HepG2 (cell line): ENCODE data around the gene C1orf50. TPM values are rescaled to one million over a fixed set of nuclear protein-coding genes. Genes with fewer than 3 reads are reported as not detected.

Experiments
- ESRRA ChIP-seq: sonication (generic); formaldehyde crosslinking; IDR thresholded peaks from 2 replicates; pipeline ENCODE4 v1.5.1; 2020; ENCODE audit warnings: mild to moderate bottlenecking, low read depth, missing genetic modification reagents
- KAT8 ChIP-seq: IDR thresholded peaks from 2 replicates; pipeline ENCODE4 v1.6.1; 2016; ENCODE audit warnings: missing genetic modification reagents, missing compliant biosample characterization
- RBM22 ChIP-seq: fragments of 200-400 bp; formaldehyde crosslinking; optimal IDR thresholded peaks from 2 replicates; pipeline ENCODE3; 2017; ENCODE audit warnings: mild to moderate bottlenecking, low read length, moderate library complexity
- RBM39 ChIP-seq: fragments of 200-400 bp; formaldehyde crosslinking; IDR thresholded peaks from one replicate; pipeline ENCODE4 v1.6.1; 2018; ENCODE audit warnings: antibody characterized with exemption, mild to moderate bottlenecking, low read depth, low read length; ENCODE audit not compliant: poor library complexity, severe bottlenecking
- SNRNP70 ChIP-seq: fragments of 200-400 bp; formaldehyde crosslinking; IDR thresholded peaks from 2 replicates; pipeline ENCODE4 v1.6.1; 2017; ENCODE audit warnings: mild to moderate bottlenecking, low read depth, low read length, moderate library complexity
- ZNF274 ChIP-seq: sonication (generic); formaldehyde crosslinking; IDR thresholded peaks from 2 replicates; pipeline ENCODE4 v1.5.1; 2020; ENCODE audit warnings: mild to moderate bottlenecking, missing genetic modification reagents
- polyA plus RNA-seq, 8 experiments: library from polyadenylated mRNA; depleted of rRNA in 3 of 8; stranded (reverse) in 7 of 8; unstranded in 1 of 8; fragments of >200 nt; fragmentation: Illumina TruSeq in 4 of 8; extraction: Trizol in 4 of 8; gene quantifications; 2 replicates each; pipeline versions ENCODE4 v1.2.1 to v1.2.3, GENCODE V29; 2011 to 2016; ENCODE audit warnings: low read depth in 4 of 8, missing spikeins in 1 of 8, mixed read lengths in 1 of 8; ENCODE audit not compliant: insufficient read depth in 1 of 8
- total RNA-seq, 5 experiments: library from RNA; depleted of rRNA; stranded (reverse); fragments of >200 nt; fragmentation: Illumina TruSeq; extraction: Trizol; gene quantifications; 2 replicates each; pipeline ENCODE4 v1.2.3, GENCODE V29; 2016; ENCODE audit warnings: low read depth in 1 of 5
- TF ChIP-seq, protein P1 (sequence below): sonication (generic); formaldehyde crosslinking; IDR thresholded peaks from 2 replicates; pipeline ENCODE4 v1.8.0; 2022; ENCODE audit warnings: mild to moderate bottlenecking, missing genetic modification reagents; ENCODE audit not compliant: insufficient replicate concordance
- TF ChIP-seq, protein P2 (sequence below): sonication (generic); formaldehyde crosslinking; IDR thresholded peaks from 2 replicates; pipeline ENCODE4 v1.5.0; 2020; ENCODE audit warnings: mild to moderate bottlenecking, missing genetic modification reagents, borderline replicate concordance
- TF ChIP-seq, protein P3 (sequence below): sonication (generic); formaldehyde crosslinking; conservative IDR thresholded peaks from 2 replicates; pipeline ENCODE4 v1.4.0; 2020; ENCODE audit warnings: missing genetic modification reagents
- TF ChIP-seq, protein P4 (sequence below): sonication (generic); formaldehyde crosslinking; IDR thresholded peaks from 2 replicates; pipeline ENCODE4 v1.4.0; 2020; ENCODE audit warnings: missing genetic modification reagents

The C1orf50 gene
- total and polyA plus RNA-seq, 2 of the 13 experiments (the other 11 are each of a cell fraction or from before 2014, with no cell fraction given), result 4.3 to 4.8 TPM

DNA sequence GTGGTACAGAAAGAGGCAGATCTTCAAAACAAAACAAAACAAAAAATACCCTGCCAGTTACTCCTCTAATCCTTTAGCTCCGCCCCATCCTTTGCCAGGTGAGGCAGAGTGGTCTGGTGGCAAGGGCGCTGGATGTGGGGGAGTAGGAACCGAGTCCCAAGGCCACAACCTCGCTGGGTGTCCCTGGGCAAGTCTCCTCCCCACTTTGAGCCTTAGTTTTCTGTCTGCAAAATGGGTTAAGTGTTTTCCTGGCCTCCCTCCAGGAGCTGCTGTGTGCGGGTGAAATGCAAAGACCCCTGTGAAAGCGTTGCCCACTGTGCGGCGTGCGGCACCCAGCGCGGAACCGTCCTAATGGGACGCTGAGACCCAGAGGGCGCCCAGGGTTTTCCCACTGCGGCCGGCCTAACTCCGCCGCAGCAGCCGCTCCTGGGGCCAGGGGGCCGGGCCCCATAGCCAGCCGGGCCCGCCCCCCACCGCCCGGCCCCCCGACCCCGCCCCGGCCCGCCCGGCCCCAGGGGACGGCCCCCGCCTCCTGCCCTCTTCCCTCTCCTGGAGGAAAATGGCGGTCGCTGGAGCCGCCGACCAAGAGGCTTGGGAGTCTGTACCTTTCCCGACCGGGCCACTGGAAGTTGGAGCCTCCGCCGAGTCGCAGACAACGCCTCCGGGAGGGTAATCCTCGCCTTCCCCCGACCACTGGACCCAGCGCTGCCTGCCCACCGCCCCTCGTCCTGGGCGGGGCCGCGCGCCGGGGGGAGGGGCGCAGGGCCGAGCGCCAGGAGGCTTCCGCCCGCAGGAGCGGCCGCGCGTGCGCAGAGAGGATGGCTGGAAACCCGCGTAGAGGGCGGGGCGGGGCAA lies 49.8 kb downstream of the C1orf50 start, which contains the start of the genes ERMAP and SVBP (continued):
- TF ChIP-seq, protein P1, sequence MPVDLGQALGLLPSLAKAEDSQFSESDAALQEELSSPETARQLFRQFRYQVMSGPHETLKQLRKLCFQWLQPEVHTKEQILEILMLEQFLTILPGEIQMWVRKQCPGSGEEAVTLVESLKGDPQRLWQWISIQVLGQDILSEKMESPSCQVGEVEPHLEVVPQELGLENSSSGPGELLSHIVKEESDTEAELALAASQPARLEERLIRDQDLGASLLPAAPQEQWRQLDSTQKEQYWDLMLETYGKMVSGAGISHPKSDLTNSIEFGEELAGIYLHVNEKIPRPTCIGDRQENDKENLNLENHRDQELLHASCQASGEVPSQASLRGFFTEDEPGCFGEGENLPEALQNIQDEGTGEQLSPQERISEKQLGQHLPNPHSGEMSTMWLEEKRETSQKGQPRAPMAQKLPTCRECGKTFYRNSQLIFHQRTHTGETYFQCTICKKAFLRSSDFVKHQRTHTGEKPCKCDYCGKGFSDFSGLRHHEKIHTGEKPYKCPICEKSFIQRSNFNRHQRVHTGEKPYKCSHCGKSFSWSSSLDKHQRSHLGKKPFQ (CRISPR knock-in tag), result peak; percentile 24
- TF ChIP-seq ESRRA (CRISPR knock-in tag) (no peak), KAT8 (CRISPR knock-in tag) (peak; percentile 65), RBM39 (peak; percentile 64), ZNF274 (0 out of 2 replicates have a peak, but pooled peaks have one; percentile 24), RBM22 (no peak), SNRNP70 (no peak)
- TF ChIP-seq, protein P2, sequence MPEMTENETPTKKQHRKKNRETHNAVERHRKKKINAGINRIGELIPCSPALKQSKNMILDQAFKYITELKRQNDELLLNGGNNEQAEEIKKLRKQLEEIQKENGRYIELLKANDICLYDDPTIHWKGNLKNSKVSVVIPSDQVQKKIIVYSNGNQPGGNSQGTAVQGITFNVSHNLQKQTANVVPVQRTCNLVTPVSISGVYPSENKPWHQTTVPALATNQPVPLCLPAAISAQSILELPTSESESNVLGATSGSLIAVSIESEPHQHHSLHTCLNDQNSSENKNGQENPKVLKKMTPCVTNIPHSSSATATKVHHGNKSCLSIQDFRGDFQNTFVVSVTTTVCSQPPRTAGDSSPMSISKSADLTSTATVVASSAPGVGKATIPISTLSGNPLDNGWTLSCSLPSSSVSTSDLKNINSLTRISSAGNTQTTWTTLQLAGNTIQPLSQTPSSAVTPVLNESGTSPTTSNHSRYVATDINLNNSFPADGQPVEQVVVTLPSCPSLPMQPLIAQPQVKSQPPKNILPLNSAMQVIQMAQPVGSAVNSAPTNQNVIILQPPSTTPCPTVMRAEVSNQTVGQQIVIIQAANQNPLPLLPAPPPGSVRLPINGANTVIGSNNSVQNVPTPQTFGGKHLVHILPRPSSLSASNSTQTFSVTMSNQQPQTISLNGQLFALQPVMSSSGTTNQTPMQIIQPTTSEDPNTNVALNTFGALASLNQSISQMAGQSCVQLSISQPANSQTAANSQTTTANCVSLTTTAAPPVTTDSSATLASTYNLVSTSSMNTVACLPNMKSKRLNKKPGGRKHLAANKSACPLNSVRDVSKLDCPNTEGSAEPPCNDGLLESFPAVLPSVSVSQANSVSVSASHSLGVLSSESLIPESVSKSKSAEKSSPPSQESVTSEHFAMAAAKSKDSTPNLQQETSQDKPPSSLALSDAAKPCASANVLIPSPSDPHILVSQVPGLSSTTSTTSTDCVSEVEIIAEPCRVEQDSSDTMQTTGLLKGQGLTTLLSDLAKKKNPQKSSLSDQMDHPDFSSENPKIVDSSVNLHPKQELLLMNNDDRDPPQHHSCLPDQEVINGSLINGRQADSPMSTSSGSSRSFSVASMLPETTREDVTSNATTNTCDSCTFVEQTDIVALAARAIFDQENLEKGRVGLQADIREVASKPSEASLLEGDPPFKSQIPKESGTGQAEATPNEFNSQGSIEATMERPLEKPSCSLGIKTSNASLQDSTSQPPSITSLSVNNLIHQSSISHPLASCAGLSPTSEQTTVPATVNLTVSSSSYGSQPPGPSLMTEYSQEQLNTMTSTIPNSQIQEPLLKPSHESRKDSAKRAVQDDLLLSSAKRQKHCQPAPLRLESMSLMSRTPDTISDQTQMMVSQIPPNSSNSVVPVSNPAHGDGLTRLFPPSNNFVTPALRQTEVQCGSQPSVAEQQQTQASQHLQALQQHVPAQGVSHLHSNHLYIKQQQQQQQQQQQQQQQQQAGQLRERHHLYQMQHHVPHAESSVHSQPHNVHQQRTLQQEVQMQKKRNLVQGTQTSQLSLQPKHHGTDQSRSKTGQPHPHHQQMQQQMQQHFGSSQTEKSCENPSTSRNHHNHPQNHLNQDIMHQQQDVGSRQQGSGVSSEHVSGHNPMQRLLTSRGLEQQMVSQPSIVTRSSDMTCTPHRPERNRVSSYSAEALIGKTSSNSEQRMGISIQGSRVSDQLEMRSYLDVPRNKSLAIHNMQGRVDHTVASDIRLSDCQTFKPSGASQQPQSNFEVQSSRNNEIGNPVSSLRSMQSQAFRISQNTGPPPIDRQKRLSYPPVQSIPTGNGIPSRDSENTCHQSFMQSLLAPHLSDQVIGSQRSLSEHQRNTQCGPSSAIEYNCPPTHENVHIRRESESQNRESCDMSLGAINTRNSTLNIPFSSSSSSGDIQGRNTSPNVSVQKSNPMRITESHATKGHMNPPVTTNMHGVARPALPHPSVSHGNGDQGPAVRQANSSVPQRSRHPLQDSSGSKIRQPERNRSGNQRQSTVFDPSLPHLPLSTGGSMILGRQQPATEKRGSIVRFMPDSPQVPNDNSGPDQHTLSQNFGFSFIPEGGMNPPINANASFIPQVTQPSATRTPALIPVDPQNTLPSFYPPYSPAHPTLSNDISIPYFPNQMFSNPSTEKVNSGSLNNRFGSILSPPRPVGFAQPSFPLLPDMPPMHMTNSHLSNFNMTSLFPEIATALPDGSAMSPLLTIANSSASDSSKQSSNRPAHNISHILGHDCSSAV (CRISPR knock-in tag), result no peak
- TF ChIP-seq, protein P3, sequence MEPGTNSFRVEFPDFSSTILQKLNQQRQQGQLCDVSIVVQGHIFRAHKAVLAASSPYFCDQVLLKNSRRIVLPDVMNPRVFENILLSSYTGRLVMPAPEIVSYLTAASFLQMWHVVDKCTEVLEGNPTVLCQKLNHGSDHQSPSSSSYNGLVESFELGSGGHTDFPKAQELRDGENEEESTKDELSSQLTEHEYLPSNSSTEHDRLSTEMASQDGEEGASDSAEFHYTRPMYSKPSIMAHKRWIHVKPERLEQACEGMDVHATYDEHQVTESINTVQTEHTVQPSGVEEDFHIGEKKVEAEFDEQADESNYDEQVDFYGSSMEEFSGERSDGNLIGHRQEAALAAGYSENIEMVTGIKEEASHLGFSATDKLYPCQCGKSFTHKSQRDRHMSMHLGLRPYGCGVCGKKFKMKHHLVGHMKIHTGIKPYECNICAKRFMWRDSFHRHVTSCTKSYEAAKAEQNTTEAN (CRISPR knock-in tag), result peak; percentile 24; the same call in 1 of the 2 replicates
- TF ChIP-seq, protein P4, sequence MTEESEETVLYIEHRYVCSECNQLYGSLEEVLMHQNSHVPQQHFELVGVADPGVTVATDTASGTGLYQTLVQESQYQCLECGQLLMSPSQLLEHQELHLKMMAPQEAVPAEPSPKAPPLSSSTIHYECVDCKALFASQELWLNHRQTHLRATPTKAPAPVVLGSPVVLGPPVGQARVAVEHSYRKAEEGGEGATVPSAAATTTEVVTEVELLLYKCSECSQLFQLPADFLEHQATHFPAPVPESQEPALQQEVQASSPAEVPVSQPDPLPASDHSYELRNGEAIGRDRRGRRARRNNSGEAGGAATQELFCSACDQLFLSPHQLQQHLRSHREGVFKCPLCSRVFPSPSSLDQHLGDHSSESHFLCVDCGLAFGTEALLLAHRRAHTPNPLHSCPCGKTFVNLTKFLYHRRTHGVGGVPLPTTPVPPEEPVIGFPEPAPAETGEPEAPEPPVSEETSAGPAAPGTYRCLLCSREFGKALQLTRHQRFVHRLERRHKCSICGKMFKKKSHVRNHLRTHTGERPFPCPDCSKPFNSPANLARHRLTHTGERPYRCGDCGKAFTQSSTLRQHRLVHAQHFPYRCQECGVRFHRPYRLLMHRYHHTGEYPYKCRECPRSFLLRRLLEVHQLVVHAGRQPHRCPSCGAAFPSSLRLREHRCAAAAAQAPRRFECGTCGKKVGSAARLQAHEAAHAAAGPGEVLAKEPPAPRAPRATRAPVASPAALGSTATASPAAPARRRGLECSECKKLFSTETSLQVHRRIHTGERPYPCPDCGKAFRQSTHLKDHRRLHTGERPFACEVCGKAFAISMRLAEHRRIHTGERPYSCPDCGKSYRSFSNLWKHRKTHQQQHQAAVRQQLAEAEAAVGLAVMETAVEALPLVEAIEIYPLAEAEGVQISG (CRISPR knock-in tag), result peak; percentile 62; the same call in 1 of the 2 replicates
